Umbilical cord (tissue), 2 donors: ENCODE results near the gene TMED6. TPM values are rescaled to one million over a fixed set of nuclear protein-coding genes. Genes with fewer than 3 reads are reported as not detected.

Experiments
- DNase-seq: peaks from one replicate; pipeline ENCODE4 v3.0.0-alpha.2; 2015; ENCODE audit warnings: low spot score
- total RNA-seq: library from RNA; depleted of rRNA; stranded (reverse); fragments of >200 nt; gene quantifications from one replicate; pipeline ENCODE4 v1.2.3, GENCODE V29; 2014; ENCODE audit warnings: low replicate concordance; ENCODE audit not compliant: insufficient read depth

The TMED6 gene
- total RNA-seq: not detected

DNA sequence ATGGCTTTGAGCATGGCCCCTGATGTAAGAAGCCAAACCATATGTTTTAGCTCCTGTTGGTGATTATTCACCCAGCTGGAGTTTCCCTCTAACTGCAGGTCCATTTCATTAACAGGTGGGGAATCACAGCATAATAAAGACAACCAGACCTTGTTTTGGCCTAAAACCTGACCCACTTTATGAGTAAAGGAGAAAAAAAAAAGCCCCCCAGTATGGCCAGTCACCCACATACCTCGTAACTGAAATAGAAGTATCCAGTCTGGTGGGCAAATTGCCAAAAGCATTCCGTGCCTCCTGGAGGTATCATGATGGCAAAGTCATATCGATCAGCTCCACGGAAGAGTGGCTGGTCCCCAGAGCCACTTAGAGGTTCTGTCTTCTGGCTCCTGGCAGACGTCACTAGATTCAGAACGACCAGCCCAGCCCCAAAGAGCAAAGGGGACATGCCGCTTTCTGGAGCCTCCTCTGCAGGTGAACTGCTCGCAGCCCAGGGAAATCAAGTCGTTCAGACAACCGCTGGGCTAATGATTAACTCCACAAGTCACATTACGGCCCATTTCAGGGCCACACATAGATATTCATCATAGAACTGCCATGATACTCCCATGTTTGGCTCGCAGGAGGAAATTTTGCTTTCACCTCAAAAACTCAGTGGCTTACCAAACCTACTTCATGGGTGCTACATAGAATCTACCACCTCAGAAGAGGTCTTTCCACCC lies at the start of gene TMED6:
Gene TMED6 (minus strand): TSS at position 478 of the 719 bp plus-strand sequence. CDS start 33 bp downstream, at position 445.
- DNase-seq: no peak

DNA sequence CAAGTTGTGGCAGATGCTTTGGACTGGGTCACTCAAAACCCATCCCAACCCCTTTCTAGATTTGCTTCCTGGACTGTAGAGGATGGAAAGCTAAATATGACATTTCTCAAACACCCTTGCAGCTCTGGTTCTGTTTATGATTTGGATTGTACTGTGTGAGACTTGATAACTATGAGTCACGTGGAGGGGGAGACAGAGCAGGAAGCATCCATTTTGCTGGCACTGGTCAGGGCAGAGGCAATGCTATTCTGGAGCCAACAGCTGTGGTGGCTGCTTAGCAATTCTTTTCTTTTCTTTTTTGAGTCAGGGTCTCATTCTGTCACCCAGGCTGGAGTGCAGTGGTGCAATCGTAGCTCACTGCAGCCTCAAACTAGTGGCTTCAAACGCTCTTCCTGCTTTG lies 47.8 kb upstream of the TMED6 start:
- DNase-seq: no peak

DNA sequence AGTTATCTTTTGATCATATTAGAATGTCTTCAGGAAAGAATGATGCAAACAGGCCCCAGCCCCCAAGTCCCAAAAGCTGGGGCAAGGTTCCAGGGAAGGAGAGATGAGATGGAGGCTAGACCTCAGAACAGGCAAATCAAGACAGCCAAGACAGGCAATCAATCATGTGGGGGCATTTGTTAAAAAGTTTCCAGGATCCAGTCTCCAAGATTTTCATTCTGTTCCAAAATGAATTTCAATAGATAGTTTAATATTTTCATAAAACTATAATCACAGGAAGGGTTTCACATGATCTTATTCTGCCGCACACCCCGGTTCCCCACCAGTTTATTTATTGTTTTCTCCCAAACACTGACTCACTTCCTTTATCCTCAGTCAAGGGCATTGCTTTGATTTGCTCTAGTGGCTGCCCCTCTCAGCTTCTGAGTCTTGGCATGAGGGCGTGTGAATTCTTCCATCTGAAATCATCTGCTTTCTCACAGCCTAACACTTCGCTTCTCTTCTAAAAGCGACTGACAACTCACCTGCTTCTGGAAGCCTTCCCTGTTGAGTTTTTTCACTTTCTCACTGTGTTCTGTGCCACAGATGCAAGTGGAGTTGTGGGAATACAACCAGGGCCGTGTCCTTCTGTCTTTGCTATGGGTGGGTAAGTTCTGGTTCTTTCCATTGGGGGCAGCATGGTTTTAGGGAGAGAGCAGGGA lies 46.4 kb upstream of the TMED6 start:
- DNase-seq: peak; percentile 81

DNA sequence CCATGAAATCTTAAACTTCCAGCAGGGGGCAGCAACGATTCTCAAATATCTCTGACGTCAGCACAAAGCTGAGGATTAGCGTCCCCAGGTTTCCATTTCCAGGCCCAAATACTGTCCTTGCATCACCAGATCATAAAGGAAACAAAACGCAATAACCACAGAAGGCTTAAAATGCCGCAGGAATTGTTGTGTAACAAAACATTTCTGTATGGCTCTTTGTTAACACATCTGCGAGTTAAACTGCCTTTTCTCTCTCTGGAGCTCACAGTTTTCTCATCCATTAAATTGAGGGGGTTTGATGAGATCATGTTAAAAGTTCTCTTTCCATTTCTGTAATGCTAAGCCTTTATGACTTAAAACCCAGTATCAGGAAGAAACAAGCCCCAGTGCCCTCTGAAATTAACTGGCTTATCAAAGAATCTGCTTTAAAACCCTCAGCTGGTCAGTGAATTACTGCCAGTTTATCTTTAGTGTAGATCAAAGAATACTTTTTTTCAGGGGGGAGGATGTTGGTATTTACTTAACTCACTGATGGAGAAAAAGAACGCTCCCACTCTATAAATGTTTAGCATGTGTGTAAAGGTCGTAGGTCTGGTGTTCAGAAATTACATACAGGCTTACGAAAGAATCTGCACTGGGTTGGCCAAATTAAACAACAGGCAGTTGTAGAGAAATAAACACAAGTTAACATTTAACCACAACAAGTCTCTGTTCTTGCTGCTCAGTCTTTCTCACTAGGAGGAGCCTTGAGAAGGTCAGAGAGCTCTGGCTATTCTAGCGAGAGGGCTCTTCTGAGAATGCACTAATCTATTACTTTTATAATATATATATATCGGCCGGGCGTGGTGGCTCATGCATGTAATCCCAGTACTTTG lies 44.8 kb upstream of the TMED6 start:
- peak; percentile 93 for DNase-seq

DNA sequence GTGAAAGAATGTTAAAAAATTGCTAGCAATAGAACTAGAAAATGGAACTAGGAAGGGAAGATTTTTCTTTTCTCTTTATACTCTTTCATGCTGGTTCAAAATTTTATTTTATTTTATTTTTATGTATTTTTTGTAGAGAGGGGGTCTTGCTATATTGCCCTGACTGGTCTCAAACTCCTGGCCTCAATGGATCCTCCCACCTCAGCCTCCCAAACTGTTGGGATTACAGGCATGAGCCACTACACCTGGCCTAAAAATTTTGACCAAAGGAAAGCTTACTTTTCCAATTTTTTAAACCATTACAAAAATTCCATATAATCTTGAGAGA lies 44.2 kb upstream of the TMED6 start:
- DNase-seq: no peak

DNA sequence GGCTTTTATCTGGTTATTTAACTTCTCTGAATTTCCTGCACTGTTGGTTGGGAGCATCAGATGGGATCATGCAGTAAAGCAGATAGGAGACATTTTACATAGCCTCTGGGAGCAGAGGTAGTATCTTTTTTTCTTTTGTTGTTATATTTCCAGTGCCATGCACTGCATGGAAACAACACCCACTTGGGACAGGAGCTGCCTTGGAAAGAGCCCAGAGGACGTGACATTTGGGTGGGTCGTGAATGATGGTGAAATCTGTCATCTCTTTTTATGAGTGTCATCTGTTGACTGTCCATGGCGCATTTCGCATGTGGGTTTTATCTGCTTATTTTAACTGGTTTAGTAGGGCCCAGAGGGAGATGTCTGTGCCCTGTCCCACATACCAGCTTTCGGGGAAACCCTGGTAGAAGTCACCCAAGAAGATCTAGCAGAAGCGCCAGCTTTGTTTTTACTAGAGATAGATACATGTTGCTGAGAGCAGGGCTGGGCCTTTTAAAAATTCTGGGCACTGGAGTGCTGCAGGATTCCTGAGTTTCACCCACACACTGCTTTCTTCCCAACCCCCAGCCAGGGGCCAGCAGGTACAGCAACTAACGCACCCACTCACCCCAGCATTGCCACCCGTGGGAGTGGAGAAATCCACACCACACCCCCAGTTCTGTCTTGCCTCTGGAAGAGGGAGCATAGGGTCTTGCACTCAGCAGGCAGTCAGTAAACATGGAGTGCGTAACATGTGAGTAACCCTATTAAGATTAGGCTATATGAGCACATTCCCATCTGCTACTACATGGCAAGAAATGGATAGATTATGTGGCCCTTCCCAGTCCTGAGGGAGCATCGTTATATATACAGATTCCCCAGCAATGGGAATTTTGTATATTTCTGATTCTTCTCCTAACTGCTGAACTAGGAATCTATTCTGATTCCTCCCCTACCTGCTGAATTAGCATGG lies 42.6 kb upstream of the TMED6 start:
- DNase-seq: no peak

DNA sequence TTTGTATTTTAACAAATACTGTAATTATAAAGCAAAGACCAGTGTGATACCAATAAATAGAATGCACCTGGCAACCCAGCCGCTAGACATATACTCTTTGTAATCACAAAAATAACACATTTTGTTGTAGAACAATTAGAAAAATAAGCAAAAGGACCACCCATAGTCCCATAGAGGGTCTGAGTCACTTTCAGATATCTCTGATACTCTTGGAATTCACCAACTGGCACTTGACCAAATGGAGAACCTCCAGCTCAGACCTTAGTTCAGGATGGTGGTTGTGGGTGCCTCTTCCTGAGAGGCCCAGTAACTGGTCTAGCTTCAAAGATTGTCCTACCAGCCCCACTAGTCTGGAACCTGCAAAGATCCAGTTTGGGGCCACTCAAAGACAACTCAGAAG lies 35.0 kb upstream of the TMED6 start:
- no peak for DNase-seq

DNA sequence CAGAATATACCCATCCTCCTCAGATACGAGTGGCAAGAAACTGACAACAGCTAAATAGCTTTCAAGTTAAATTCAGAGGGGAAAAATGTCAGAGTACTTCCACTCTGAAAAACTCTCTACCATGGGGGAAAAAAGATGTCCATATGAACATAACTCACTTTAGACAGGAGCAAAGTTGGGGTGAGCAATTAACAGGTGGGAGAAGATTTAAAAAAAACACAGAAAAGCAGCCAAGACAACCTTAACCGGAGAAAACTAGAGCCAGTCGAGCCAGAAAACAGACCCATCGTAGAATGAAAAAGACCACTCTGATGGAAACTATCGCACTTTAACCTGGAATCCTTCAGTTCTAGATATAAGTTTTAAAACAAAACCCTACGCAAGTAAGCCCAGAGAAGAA lies 33.4 kb upstream of the TMED6 start:
- DNase-seq: no peak

DNA sequence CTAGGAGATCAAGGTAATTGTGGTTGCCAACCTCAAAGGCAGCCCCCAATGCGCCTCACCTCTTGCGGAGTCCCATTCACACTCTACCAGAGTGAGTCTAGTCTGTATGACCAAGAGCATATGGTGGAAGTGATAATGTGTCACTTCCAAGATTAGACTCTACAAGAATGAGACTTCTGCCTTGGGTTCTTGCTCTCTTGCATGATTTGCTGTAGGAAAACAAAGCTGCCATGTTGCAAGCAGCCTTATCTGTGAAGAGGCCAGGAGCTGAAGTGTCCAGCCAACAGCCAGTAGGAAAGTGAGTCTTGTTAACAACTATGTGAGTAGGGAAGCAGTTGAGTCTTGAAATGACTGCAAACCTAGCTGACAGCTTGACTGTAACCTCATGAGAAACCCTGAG lies 30.8 kb upstream of the TMED6 start:
- DNase-seq: no peak

DNA sequence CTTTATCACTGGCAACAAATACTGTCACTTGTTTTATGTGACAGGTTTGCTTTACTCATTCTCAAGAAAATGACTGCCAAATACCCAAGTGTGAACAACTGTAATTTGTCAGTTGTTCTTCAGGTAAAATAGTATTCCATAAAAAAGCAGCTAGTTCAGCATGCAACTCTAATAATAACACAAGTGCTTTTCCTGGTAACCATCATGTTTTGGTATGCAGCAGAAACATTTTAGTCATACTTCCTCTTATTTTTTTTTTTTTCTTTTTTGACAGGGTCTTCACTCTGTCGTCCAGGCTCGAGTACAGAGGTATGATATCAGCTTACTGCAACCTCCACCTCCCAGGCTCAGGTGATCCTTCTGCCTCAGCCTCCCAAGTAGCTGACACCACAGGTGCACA lies 29.6 kb upstream of the TMED6 start:
- DNase-seq: no peak

DNA sequence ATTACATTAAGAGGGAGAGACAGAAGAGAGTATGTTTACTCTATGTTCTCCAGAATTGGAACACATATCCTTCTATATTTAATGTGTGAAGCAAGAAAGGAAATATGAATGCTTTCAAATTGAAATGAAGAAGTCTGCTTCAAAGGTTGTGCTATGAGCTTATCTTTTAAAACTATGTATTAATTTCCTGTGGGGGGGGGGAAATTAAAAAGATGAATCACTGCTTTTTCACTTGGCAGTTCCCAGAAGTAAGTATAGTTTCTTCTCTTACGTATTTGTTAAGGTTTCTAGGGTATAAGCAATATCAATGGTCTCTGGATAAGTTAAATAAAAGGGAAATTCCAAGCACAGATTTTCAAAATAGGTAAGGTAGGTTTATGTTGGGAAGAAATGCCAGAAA lies 27.2 kb upstream of the TMED6 start:
- DNase-seq: no peak

DNA sequence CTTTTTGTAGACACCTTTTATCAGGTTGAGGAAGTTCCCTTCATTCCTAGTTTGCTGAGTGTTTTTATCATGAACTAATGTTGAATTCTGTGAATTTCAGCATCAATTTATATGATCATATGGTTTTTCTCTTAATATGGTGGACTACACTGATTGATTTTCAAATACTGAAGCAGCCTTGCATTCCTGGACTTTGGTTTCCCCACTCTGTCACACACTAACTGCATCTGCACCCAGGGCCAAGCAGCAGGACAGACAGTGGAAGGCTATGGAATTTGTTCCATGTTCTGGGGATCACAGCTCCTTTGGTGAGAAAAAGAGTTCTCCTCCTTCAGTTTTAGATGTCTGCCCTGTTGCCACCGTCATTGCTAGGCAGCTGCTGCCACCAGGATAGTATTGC lies 26.4 kb upstream of the TMED6 start:
- DNase-seq: no peak

DNA sequence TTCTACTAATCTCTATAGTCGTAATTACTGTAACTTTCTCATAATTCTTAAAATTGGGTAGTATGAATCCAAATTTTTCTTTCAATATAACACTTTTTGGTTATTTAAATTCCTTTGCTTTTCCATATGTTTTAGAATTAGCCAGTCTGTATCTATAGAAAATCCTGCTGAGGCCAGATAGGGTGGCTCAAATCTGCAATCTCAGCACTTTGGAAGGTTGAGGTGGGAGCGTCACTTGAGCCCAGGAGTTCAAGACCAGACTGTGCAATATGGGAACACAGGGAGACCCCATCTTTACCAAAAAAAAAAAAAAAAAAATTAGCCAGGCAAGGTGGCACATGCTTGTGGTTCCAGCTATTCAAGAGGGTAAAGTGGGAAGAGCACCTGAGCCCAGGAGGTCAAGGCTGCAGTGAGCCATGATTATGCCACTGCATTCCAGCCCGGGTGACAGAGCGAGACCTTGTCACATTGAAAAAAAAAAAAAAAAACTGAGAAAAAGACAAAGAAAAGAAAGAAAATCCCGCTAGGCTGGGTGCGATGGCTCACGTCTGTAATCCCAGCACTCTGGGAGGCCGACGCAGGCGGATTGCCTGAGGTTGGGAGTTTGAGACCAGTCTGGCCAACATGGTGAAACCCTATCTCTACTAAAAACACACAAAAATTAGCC lies 24.9 kb upstream of the TMED6 start:
- no peak for DNase-seq

DNA sequence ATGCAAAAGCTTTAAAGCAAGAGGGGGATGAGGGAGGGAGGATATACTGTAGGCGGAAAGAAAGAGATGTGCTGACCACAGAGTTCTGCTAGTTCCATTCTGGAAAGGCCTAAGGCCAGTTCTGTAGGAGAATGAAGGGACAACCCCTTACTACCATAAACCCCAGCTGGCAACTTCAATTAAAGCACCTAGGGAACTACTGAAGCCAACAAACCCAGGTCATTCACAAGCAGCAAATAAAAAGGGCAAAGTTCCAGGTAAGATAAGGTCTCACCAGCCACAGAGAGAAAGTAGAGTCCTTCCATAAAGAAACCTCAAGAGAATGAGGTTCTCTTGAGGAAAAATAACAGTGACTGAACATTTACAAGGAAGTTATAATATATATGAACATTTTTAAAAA lies 21.4 kb upstream of the TMED6 start:
- no peak for DNase-seq

DNA sequence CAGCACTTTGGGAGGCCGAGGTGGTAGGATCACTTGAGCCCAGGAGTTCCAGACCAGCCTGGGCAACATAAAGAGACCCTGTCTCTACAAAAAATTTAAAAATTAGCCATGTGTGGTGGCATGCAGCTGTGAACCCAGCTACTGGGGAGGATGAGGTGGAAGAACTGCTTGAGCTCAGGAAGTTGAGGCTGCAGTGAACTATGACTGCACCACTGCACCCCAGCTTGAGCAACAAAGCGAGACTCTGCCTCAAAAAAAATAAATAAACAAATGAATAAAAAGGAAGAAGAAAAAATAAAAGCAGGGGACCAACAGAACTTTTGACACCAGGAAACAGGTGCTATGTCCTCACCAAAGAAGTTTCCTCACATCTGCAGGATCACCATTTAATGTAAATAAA lies 20.0 kb upstream of the TMED6 start:
- no peak for DNase-seq

DNA sequence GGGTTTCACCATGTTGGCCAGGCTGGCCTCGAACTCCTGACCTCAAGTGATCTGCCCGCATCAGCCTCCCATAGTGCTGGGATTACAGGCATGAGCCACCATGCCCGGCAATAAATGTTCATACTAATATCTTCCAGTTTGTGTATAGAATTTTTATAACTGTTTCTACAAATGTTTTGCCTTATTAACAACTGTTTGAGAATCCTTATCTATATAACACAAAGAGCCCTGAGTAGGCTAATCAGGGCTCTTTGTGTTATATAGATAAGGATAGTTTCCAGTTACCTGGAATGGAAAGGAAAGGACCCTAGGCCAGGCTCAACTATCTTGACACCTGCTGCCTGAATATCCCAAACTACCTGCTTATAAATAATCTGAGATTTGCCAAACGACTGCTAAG lies 17.3 kb upstream of the TMED6 start:
- no peak for DNase-seq

DNA sequence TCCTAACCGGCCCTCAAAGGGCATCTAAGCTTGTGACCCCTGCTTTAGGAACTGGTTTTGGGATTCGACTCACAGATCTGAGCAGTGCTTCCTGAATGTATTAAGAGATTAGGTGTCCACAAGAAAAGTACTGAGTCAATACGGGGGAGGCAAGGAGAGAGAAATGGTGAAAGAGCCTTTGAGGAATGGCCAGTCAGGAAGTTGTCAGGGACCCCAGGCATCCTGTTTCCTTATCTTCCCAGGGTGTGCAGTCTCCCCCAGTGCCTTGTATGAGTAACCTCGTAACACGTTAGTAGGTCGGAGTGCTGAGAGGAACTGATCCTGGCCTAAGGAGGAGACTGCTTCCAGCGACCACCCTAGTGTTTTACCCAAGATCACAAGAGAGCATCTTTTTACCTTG lies 16.4 kb upstream of the TMED6 start:
- no peak for DNase-seq

DNA sequence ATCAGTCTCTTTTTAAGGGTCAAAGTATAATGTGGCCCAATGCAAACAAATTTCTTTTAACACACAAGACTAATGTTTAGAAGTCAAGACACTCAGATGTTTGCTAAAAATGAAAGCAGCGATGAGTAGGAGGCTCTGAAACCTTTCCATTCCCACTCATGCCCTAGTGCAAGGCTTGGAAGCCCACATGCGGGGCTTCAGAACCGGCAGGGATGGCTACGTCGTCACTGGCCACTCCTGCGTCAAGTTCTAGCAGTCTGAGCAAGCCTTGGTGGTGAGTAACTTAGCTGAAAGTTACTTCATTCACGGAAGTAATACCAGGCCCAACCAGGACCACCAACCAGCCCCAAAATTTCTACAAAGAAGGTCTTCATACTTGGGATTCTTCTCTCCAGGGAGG lies 14.8 kb upstream of the TMED6 start:
- no peak for DNase-seq

DNA sequence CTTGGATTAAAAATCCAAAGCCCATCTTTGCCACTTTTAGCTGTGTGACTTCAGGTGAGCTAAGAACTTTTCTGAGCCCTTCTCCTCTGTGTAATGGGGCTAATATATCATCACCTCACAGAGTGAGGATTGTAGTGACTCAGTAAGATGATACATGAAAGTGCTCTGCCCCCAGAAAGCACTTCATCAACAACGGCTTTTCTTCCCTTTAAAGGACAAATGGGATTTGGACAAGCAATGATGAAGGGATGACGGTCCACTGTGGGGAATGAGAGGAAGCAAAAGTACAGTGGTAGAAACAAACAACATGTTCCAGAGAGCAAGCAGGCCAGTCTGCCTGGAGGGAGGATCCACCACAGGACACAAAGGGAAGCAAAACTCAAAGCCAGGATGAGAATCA lies 14.3 kb upstream of the TMED6 start:
- DNase-seq: no peak

DNA sequence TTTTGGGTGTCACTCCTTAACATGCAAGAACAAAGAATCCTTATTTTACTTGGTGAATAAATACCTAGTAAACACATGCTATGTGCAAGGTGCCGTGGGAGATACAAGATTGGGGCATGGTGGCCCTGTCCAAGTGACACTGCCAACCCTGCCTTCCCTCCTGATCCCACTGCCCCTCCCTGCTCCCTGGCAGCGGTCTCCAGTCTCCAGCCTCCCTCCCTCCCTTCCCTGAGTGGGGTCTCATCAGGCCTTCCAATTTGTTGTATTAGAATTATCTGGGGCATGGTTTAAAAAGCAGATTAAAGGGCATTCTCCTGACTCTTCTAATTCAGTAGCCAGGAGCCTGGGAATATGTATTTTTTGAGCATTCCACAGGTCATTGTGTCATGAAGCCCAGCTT lies 12.5 kb upstream of the TMED6 start:
- no peak for DNase-seq

DNA sequence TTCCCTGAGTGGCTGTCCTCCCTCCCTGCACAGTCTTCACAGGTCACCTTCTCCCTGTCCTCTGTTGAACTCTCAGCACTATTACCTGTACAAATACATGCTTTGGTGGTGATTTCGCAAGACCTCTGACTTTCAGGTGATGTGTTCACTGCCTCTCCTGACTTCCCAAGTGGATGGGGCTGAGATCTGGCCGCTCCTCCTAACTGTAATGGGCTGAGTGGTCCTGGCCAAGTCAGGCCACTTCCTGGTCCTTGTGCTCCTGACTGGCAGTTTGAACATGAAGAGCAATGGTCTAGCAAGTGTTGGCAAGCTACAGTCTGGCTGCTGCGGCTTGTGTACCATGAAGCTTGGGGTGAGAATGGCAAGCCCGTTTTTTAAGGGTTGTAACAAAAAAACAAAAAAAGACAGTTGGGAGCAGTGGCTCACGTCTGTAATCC lies 11.7 kb upstream of the TMED6 start:
- DNase-seq: no peak
